ENCODE data around the gene TMEM128.

The TMEM128 gene

DNA sequence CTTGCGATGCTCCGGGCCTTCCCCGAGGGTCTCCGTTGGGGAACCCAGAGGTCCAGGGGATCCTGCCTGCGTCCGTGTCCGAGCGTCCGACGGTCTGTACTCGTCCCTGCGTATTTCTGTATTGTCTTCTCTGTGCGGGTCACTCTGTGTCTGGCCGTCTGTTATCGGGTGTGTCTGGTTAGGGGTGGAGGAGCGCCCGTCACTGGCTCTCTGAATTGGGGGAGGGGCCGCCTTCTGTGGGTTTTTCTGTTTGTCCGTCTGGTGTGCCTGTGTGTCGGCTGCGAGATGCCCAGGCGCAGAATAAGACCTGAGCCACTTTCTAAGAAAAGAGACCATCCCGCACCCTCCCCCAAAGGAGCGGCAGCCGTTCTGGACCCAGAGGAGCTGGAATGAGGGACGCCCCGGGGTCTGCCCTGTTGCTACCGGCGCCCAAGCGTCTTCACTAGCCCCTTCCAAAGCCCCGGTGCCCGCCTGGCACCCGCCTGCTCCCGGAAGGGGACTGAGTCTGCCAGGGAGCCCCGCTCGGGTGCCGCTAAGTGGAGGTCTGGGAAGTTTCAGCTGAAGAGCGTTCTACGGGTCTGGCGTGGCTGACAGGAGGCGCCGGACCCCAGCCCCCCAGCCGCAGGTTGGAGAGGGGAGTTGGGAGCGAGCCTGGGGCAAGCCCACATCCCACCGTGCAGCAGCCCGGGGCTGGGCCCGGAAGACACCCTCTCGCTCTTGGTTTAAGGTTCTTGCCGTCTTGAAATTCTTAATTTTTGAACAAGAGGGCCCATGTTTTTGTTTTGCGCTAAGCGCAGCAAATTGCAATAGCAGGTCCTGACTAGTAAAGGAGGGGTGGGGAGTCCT is 20.3 kb downstream of the TMEM128 start:
- H4K8ac ChIP-seq (ENCODE audit: low read length): no peak overlapping the region
- 11% methylated on average over 40 of the region's 51 CpGs for WGBS
- H4K91ac ChIP-seq (ENCODE audit: low read length): no peak overlapping the region
- H2AK5ac ChIP-seq (ENCODE audit: low read length, severe bottlenecking): no peak overlapping the region
- no peak overlapping the region for H2BK5ac ChIP-seq (ENCODE audit: low read depth, low read length, poor library complexity, severe bottlenecking)
- H3K27me3 ChIP-seq (ENCODE audit: control insufficient read depth in 1 of 2, insufficient read depth in 1 of 2, low read length in 2 of 2): peaks cover 51 to 56% of the 10 kb centered on the region in 2 experiments
- H3K9ac ChIP-seq (ENCODE audit: low read length): no peak overlapping the region
- H3K14ac ChIP-seq (ENCODE audit: low read length in 2 of 2): no peak overlapping the region
- H3K23ac ChIP-seq (ENCODE audit: low read length in 2 of 2): no peak overlapping the region
- no peak overlapping the region for H2AFZ ChIP-seq (ENCODE audit: low read depth, low read length)
- no peak overlapping the region for H2BK12ac ChIP-seq (ENCODE audit: low read length in 2 of 2)
- no peaks in the 10 kb centered on the region for H3K79me1 ChIP-seq (replicated peaks; ENCODE audit: low read length, poor library complexity, severe bottlenecking)
- no peak overlapping the region for H2BK15ac ChIP-seq (ENCODE audit: low read depth, poor library complexity, severe bottlenecking)
- DNase-seq: no peak
- peak overlapping the region in 1 of 2 experiments; percentile 4 for H3K18ac ChIP-seq (ENCODE audit: low read depth in 1 of 2, low read length in 2 of 2)
- peaks cover under 1% of the 10 kb centered on the region for H3K9me3 ChIP-seq (ENCODE audit: control insufficient read depth, low read length)
- no peaks in the 10 kb centered on the region for H3K36me3 ChIP-seq (ENCODE audit: control insufficient read depth in 1 of 2, insufficient read depth in 2 of 2, low read depth in 1 of 2, low read length in 2 of 2)
- no peak overlapping the region for H3K4ac ChIP-seq (ENCODE audit: low read depth in 1 of 2, low read length in 2 of 2)
- H3K4me1 ChIP-seq (ENCODE audit: control insufficient read depth, insufficient read depth, low read depth, low read length): peaks cover 7% of the 10 kb centered on the region
- no peak overlapping the region for H2BK120ac ChIP-seq (ENCODE audit: low read depth, low read length)
- H3K4me2 ChIP-seq (ENCODE audit: low read length, poor library complexity, severe bottlenecking): no peak overlapping the region
- H3K27ac ChIP-seq (ENCODE audit: low read length, poor library complexity, severe bottlenecking): no peak overlapping the region
- no peak overlapping the region for H3K4me3 ChIP-seq (ENCODE audit: insufficient read depth in 1 of 2, low read depth in 1 of 2, low read length in 2 of 2)

DNA sequence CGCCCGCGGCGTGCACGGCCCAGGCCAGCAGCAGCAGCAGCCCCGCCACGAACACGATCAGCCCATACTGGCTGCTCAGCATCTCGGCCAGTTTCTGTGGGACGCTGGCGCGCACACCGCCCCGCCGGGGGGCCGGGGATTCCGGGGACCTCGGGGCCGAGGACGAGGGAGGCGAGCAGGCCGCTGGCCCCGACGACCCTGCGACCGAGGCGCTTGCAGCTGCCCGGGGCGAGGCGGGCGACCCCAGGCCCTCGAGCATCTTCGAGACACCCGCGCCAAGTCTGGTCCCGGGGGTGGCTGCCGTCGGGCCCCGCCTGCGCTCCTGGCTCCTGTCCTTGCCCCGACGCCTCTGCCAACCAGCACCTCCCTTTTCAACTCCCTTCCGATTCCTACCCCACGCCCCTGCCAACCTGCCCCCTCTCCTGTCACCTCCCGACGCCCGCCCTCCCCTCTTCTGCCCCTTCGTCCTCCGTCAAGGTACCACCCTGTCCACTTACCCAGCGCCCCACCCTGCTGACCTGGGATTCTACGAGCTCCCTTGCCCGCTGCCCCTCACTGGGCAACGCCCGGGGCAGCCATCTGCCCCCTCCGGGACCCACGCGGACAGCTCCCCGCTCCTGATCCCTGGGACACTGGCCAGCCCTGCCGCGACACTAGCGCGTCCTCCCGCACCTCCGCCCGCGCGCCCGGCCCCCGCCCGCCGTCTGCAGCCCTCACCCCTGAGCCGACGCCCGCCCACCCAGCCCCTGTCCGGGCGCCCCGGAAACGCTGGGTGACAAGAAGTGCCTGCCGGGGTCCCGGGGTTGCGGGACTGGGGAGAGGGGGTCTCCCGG is 21.2 kb downstream of the TMEM128 start, which contains the start of gene OTOP1:
Gene OTOP1, minus strand, starts transcription at position 324 of the 833 bp plus-strand sequence. Its CDS starts 65 bp downstream, at position 259.
- Histone ChIP-seq H2AK5ac (ENCODE audit: low read length, severe bottlenecking) (no peak within 1 kb of the TSS), H3K14ac (ENCODE audit: low read length in 2 of 2) (no peak within 1 kb of the TSS), H3K18ac (ENCODE audit: low read depth in 1 of 2, low read length in 2 of 2) (peak within 1 kb of the TSS in 1 of 2 experiments; percentile 4), H3K27me3 (ENCODE audit: control insufficient read depth in 1 of 2, insufficient read depth in 1 of 2, low read length in 2 of 2) (peaks cover 58 to 63% of the 10 kb centered on the region in 2 experiments), H3K4ac (ENCODE audit: low read depth in 1 of 2, low read length in 2 of 2) (no peak within 1 kb of the TSS), H3K4me2 (ENCODE audit: low read length, poor library complexity, severe bottlenecking) (peak within 1 kb of the TSS; percentile 6), H2BK12ac (ENCODE audit: low read length in 2 of 2) (no peak within 1 kb of the TSS), H4K91ac (ENCODE audit: low read length) (no peak within 1 kb of the TSS), H3K4me3 (ENCODE audit: insufficient read depth in 1 of 2, low read depth in 1 of 2, low read length in 2 of 2) (peak within 1 kb of the TSS in 1 of 2 experiments; percentile 17), H3K23ac (ENCODE audit: low read length in 2 of 2) (no peak within 1 kb of the TSS), H3K27ac (ENCODE audit: low read length, poor library complexity, severe bottlenecking) (no peak within 1 kb of the TSS), H2BK15ac (ENCODE audit: low read depth, poor library complexity, severe bottlenecking) (no peak within 1 kb of the TSS), H2BK5ac (ENCODE audit: low read depth, low read length, poor library complexity, severe bottlenecking) (no peak within 1 kb of the TSS), H3K9ac (ENCODE audit: low read length) (no peak within 1 kb of the TSS), H3K36me3 (ENCODE audit: control insufficient read depth in 1 of 2, insufficient read depth in 2 of 2, low read depth in 1 of 2, low read length in 2 of 2) (no peaks in the 10 kb centered on the region), H2BK120ac (ENCODE audit: low read depth, low read length) (no peak within 1 kb of the TSS), H4K8ac (ENCODE audit: low read length) (no peak within 1 kb of the TSS), H3K9me3 (ENCODE audit: control insufficient read depth, low read length) (no peaks in the 10 kb centered on the region), H3K4me1 (ENCODE audit: control insufficient read depth, insufficient read depth, low read depth, low read length) (peaks cover 7% of the 10 kb centered on the region), H3K79me1 (replicated peaks; ENCODE audit: low read length, poor library complexity, severe bottlenecking) (no peaks in the 10 kb centered on the region), H2AFZ (ENCODE audit: low read depth, low read length) (peak within 1 kb of the TSS; percentile 53)
- DNase-seq: no peak
- WGBS: 16% methylated on average over 64 of the region's 82 CpGs

DNA sequence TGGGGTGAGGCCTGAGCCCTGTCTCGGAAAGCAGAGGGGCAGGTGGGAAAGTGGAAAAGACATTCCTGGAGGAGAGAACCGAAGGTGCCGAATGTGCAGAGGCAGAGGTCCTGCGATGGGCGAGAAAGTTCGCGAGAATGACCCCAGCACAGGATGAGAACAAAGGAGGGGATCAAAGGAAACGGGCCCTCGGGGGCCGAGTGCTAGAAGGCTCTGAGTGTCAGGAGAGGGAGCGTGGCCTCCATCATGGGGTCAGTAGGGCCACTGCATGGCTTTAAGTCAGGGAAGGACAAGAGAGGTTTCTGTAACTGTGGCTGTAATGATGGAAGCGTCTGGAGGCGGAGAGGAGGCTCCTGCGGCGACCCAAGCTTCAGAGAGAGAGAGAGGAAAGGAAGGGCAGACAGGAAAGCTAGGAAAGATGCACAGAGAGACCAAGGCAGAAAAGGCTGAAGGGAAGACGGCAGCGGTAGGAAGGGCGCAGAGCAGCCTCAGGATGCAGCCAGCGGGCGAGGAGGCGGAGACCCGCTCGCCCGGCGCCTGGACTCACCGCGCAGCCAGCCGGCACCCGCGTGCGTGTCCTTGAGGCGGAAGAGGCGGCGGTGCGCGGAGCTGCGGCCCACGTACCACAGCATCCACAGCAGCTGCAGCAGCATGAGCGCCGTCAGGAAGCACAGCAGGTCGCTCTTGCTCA is 22.0 kb downstream of the TMEM128 start:
- Histone ChIP-seq H3K14ac (ENCODE audit: low read length in 2 of 2) (no peak overlapping the region), H2AFZ (ENCODE audit: low read depth, low read length) (peak overlapping the region; percentile 53), H2AK5ac (ENCODE audit: low read length, severe bottlenecking) (no peak overlapping the region), H2BK120ac (ENCODE audit: low read depth, low read length) (no peak overlapping the region), H3K23ac (ENCODE audit: low read length in 2 of 2) (no peak overlapping the region), H4K8ac (ENCODE audit: low read length) (no peak overlapping the region), H2BK5ac (ENCODE audit: low read depth, low read length, poor library complexity, severe bottlenecking) (no peak overlapping the region), H3K18ac (ENCODE audit: low read depth in 1 of 2, low read length in 2 of 2) (no peak overlapping the region), H3K36me3 (ENCODE audit: control insufficient read depth in 1 of 2, insufficient read depth in 2 of 2, low read depth in 1 of 2, low read length in 2 of 2) (no peaks in the 10 kb centered on the region), H3K4me2 (ENCODE audit: low read length, poor library complexity, severe bottlenecking) (peak overlapping the region; percentile 6), H3K27ac (ENCODE audit: low read length, poor library complexity, severe bottlenecking) (no peak overlapping the region), H3K4me1 (ENCODE audit: control insufficient read depth, insufficient read depth, low read depth, low read length) (peaks cover 7% of the 10 kb centered on the region), H4K91ac (ENCODE audit: low read length) (no peak overlapping the region), H3K9me3 (ENCODE audit: control insufficient read depth, low read length) (no peaks in the 10 kb centered on the region), H2BK12ac (ENCODE audit: low read length in 2 of 2) (no peak overlapping the region), H3K9ac (ENCODE audit: low read length) (no peak overlapping the region), H3K79me1 (replicated peaks; ENCODE audit: low read length, poor library complexity, severe bottlenecking) (no peaks in the 10 kb centered on the region), H2BK15ac (ENCODE audit: low read depth, poor library complexity, severe bottlenecking) (no peak overlapping the region), H3K4ac (ENCODE audit: low read depth in 1 of 2, low read length in 2 of 2) (no peak overlapping the region), H3K27me3 (ENCODE audit: control insufficient read depth in 1 of 2, insufficient read depth in 1 of 2, low read length in 2 of 2) (peaks cover 63% of the 10 kb centered on the region in 2 experiments), H3K4me3 (ENCODE audit: insufficient read depth in 1 of 2, low read depth in 1 of 2, low read length in 2 of 2) (no peak overlapping the region)
- WGBS: 27% methylated on average over 29 of the region's 41 CpGs
- DNase-seq: peak; percentile 7
